ENCODE measurements around the gene KBTBD2.
"Not testable (repeated sequence)": the region's sequence is repeated elsewhere in the genome, so short reads cannot be mapped to it uniquely, and the experiment has no call there.

Gene KBTBD2

DNA sequence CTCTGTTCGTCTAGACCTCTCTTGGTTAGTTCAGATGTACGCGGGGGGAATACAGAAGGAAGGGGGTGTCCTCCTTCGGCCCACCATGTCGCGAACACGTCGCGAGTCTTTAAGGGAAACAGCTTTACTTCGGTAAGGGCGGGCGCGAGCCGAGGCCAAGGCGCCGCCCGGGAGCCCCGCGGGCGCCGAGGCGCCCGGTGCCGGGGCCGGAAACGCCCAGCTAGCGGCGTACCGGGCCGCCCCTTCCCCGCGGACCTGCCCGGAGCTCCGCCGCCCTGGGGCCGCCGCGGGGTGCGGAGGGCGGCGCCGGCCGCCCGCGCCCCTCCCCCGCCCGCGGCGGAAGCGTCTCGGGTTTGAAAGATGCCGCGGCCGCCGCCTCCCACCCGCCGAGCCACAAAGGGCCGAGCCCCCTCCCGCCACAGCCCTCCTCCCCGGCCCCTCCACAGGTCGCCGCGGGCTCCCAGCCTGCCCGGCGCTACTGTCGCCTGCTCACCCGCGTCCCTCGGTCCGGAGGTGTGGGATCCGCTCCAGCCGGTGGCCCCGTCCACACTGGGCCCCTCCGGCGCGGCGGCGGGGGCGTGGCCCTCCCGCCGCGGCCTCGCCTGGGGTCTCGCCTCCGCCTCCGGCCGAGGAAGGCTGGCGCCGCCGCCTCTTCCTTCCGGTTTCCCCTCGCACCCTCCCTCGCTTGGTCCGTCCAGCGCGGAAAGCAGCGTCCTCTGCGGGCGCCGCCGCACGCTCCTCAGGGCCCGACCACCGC lies at the start of gene KBTBD2:
Gene KBTBD2, minus strand, starts transcription at position 718 of the 757 bp plus-strand sequence. CDS start 12,156 bp downstream, outside the sequence.
- peak; percentile 78 to 91 for DNase-seq

DNA sequence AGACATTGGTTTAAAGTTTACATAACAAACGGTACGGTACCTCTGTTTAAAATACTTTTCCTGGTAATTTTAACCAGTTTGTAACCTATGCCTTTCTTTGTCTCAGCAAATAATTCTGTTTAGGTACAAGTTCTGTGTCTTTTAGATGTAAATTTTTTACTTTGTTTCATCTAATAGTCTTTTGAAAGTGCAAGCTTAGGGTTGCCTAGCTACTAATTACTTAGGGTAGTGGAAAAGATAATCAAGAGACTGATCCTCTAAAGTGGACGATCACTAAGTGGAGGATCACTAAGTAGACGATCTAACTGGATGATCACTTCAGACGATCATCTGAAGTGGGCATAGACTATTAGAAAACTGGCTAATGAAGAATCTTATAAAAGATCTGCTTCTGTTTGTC lies 49.6 kb upstream of the KBTBD2 start:
- no peak for DNase-seq

DNA sequence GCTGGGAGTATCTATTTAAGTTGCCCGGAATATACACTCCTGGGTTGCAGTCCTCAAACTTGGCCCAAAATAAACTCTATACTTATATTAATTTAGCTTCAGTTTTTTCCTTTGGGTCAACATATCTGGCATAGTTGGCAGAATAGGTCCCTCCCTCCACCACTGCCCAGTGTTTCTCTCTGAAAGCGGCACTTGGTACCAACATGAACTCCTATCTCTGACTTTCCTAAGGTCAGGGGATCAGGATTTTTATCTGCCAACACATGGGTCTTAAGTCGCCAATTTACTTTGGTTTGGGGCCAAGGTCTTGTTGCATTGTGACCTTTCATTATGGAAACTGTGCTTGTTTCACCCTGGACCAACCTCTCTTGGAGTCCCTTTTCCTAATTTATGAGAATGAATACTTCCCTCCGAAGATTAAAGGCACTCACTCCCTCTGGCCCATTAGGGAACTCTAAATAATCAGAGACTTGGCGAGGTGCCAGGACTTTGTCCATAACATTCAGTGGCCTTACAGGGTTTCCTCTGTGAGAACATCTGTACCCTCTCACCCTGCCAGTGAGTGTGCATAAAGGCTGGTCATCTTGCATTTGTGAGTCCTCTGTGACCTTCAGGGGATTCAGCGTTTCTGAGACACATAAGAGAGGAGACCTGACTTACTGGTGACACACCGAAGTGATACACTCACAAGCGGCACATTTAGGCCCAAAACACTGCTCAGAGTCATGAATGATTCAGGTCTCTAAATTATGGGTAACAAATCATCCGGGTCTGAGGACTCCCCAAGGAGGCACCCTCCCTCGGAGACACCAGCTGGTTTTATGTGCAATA lies 46.0 kb upstream of the KBTBD2 start:
- peak in 1 of 2 experiments; percentile 63 for DNase-seq

DNA sequence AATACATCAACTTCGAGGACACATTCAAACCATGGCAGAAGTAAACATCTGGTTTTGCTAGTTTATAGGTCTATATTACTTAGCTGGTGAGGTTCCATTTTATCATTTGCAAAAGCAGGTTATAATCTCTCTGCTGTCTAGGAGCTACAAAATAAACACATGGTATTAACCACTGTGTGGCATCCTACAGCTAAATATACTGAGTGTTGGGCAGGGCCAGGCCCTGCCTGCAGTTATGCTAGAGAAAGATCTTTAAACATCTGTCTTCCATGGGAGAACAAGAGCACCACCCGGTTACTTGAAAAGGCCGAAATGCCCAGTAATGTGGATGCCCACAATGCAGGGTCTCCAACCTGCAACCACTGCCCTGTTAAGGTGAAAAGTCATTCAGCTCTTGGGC lies 45.1 kb upstream of the KBTBD2 start:
- DNase-seq: no peak

DNA sequence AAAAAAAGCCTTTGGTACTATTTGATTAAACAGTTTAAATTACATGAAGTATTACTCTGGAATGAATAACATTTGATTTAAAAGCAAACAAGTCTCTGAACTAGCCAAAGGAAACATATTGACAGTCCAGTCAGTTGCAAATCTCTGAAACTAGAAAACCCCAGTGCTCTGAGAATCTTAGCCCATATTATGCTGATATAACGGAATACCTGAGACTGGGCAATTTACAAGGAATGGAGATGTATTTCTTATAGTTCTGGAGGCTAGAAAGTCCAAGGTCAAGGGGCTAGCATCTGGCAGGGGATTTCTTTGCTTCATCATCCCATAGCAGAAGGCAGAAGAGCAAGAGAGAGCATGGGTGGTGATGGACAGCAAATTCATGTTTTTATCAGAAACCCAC lies 44.0 kb upstream of the KBTBD2 start:
- no peak for DNase-seq

DNA sequence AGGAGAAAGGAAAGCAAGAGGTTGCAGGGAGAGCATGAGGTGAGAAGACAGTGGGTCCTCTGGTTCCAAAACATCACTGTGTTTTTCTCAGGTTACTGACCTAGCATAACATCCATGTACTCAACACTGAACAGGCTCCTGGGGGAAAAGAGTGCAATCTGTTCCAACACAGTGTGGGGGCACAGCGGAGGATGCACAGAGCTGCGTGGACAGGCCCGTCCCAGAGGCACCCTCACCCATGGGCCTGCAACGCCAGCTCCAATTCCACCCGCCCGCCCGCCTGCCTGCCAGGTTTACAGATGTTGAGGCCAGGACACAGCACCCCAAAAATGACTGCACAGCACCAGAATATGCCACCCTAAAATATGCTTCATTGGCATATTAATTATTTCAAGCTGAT lies 38.8 kb upstream of the KBTBD2 start:
- DNase-seq: no peak

DNA sequence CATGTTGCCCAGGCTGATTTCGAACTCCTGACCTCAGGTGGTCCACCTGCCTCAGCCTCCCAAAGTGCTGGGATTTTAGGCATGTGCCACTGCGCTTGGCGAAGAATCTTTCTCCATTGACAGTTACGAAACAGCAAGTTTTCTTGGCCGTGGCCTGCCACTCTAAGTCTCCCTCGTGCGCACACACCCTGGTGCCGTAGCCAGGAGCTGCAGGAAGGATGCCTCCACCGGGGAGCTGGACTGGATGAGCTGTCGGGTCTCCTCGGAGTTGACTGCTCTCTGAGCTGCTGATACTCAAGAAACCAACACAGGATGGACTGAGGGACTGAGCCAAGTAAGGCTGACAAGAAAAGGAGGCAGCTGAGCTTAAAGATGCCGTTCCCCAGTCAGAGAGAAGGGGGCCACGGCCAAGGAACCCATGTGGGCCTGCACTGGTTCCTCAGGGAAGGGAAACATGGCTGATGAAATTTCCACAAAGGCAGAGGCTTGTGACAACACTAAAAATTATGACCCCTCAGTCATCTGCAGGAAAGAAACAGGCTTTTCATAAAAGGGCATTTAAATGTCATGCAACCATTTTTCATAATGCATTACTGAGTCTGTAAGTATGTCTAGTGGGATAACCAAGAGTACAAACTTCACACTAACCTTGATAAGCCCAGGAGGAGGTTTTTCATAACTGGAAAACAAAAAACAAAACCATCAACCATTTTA lies 38.0 kb upstream of the KBTBD2 start:
- DNase-seq: no peak

DNA sequence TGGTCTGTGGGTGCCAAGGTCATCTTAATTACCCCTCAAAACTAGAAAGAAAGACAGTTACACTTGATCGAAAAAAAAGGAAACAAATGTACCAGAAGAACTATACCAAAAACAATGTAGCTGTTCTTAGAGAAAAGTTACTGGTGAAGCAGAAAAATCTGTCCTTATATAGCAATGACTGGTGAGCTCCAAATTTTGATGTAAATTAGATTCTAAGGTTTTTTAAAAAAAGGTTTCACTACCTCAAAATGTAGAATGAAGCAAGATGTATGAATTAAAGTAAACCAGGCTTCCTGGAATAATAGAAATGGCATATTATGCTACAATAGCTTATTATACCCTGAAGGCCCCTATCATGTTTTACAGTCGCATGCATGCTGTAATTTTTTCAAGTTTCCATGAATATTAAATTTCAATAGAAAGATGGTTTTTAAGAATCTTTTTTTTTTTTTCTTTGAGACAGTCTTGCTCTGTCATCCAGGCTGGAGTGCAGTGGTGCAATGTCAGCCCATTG lies 37.3 kb upstream of the KBTBD2 start:
- DNase-seq: no peak

DNA sequence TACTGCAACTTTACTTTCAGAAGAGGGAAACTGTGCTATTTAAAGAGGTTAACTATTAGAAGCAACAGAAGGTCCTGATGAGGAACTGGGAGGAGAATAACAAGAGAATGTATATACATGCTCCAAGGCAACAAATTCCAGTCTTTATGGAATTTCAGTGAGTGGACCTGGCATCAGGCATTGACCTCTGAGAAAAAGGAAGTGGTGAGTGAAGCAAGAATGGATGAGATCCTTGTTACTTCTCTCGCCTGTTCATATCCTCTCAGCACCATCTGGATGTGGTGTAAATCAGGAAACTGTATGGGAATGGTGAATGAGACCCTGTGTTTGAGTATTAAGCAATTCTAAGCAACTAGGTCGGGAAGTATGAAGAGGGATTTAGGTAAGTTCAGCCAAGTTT lies 30.3 kb upstream of the KBTBD2 start:
- no peak for DNase-seq

DNA sequence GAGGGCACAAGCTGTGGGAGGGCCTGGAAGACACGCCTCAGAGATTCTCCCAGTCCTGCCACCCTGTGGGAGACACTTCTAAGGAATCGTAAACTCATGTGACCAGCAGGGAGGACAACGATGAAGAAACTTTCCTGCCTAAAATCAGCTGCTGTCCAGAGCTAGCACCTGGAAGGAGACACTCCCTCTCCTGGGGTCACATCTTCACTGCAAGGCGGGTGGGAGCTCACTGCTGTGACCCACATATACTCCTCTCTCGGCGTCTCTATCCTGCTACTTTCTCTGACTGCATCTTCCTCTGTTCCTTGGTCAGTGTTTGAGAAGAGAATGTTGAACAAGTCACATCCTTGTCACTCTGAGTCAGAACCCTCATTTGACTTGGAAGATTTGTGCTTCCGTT lies 25.4 kb upstream of the KBTBD2 start:
- not testable (repeated sequence) for DNase-seq

DNA sequence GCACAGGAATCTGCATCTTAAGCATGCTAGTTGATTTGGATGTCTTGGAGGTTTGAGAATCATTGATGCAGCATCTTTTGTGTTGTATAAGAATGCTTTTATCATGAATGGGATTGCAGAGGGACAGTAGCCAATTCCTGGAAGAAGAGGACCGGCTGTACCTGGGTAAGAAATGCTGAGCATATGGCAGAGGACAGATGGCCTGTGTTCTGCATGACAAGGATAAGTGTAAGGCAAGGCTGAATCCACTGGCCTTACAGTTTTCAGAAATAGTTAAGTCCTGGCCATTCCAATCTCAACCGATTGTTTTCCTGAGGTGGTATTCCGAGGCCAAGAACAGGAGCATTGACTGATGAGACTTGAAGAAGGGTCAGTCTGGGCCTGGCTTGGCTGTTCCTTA lies 24.4 kb upstream of the KBTBD2 start:
- no peak for DNase-seq

DNA sequence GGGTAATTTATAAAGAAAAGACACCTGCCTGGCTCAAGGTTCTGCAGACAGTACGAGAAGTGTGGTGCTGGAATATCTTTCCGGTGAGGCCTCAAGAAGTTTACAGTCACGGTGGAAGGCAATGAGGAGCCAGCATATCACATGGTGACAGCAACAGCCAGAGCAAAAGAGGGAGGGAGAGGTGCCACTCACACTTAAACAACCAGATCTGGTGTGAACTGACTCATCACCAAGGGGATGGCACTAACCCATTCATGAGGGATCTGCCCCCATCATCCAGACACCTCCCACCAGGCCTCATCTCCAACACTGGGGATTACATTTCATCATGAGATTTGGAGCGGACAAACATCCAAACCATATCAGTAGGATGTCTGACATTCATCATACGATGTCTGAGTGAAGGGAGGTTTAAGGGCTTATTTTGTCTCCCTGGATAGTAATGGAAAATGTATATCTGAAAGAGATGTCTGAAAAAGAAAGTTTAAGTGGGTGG lies 23.5 kb upstream of the KBTBD2 start:
- no peak for DNase-seq

DNA sequence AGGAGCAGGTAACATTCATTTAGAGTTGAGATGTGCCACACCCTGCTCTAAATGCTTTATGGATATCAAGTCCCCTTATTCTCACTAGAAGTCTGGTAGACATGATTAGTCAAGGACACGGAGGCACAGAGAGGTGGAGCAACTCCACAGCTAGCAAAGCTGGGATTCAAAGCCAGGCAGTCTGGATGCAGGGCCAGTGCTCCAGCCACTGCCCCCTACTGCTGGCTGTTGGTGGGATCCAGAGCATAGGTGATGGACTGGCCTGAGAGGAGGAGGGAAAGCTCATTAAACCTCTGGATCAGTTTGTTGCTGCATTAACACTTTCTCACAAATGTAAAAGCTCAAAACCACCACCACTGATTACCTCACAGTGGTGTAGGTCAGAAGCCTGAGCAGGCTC lies 22.6 kb upstream of the KBTBD2 start:
- DNase-seq: no peak

DNA sequence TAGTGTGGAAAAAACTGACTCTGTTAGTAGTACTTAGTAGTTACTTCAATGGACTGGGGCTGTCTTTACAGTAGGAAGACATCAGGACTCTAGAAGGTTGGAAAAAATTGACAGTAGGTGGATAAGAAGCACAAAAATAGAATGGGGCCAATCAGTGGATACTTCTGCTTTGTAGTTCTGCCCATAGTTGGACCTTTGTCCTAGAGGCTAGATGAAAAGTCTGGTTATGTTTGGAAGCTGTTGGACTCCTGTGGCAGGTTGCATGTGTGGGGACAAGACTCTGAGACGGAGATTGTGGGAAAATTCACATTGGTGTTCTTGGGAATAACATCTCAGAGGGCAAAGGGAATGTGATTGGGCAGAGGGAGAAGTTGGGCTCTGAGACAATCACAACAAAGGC lies 18.6 kb upstream of the KBTBD2 start:
- DNase-seq: no peak

DNA sequence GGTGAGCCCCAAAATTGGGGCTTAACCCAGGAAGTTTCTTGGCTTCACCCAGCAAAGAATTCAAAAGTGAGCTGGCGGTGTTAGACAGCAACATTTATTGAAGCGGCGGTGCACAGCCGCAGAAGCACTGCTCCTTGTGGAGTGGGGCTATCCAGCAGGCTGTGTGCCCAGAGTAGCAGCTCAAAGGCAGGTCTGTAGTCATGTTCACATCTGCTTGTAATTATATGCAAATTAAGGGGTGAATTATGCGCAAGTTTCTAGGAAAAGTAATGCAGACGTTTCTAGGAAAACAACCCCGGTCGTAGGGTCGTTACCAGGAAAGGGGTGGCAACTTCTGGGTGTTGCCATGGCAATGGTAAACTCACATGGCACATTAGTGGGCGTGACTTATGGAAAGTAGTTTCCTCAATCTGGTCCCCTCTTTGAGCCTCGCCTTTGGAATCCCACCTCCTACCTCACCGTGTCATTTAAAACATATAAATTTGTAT lies 13.7 kb upstream of the KBTBD2 start:
- DNase-seq: no peak

DNA sequence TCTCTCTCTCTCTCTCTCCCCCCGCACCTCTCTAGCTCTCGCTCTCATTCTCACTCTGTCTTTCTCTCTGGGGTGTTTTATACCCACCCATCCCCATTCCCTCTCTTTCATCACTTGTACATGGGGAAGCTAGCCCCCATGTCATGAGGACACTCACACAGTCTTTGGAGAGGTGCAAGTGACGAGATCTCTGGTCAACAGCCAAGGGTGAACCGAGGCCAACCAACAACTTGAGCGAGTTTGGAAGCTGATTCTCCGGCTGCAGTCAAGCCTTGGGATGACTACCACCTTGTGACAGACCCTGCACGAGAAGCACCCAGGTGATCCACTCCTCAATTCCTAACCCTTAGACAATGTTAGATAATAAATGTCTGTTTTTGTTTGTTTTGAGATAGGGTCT lies 10.1 kb upstream of the KBTBD2 start:
- DNase-seq: no peak

DNA sequence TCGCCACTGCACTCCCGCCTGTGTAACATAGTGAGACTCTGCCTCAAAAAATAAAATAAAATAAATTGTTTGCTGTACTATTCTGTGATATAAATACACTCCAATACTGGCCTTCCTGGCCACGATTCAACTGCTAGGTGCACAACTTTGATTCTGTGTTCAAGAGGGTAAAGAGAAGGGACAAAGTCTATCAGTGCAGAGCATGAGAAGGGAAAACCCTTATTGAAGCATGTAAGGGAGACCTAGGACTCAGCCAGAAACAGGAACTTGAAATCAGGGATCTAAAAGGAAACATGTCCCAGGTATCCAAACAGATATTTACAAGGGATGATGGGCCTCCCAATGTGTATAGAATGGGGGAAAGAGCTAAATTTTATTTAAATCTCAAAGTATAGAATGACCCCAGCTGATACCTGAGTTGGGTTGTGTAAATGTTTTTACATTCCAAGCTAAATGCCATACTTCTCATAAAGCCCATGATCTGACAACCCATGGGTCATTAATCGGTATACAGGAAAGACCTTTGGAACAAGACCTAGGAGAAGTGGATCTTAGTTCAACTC lies 9.0 kb upstream of the KBTBD2 start:
- DNase-seq: no peak

DNA sequence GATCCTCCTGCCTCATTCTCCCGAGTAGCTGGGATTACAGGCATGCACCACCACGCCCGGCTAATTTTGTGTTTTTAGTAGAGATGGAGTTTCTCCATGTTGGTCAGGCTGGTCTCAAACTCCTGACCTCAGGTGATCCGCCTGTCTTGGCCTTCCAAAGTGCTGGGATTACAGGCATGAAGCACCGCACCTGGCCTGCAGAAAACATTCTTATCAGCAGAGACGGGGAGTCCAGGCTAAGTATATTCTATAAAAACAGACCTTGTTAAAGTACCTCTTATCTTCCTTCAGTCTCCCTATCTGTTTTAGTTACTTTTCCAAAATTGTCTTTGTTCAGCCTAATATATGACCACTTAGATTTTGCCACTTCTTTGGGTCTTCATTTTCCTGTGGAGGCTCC lies 5.8 kb upstream of the KBTBD2 start:
- DNase-seq: not testable (repeated sequence)

DNA sequence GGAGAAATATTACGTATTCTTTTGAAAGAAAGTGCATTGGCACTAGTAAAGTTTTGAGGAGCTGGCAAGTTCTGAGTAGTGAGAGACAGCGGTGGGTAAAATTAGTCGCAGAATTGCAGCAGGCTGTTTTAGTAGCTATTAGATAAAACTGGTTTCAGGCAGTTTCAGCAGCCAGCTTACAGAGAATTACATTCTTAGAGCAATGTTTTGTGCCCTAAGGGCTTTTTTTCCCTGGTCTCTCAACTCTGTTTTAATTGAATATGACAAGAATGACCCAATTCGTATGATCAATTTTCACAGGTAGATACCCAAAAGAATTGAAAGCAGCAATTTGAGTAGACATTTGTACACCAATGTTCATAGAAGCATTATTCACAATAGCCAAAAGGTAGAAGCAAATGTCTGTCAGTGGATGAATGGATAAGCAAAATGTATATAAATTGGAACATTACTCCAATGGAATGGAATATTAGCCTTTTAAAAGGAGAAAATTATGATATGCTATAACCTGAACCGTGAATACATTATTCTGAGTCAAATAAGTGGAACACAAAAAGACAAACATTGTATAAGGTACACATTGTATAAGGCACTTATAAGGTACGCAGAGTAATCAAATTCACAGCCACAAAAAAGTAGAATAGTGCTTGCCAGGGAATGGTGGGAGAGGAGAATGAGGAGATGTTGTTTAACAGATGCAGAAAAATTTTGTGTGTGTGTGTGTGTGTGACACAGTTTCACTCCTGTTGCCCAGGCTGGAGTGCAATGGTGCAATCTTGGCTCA lies 5.2 kb upstream of the KBTBD2 start:
- DNase-seq: no peak

DNA sequence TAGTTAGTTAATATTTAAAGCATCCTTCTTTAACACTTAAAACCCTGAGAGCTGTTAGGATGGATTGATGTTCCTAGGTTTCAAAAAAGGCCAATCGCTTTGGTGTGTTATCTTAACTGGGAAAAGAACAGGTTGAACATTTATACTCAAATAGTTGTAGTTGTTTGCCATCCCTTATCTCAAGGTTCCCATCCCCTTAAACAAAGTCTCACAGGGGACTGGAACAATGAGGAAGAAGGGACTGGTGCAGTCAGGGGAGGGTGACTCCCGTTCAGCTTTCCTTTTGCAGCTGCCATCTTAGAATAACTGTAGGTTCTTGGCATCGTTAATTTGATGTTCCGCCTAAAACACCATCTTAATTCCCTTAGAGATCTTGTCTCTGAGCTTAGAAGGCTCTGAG lies 2.6 kb upstream of the KBTBD2 start:
- DNase-seq: no peak

DNA sequence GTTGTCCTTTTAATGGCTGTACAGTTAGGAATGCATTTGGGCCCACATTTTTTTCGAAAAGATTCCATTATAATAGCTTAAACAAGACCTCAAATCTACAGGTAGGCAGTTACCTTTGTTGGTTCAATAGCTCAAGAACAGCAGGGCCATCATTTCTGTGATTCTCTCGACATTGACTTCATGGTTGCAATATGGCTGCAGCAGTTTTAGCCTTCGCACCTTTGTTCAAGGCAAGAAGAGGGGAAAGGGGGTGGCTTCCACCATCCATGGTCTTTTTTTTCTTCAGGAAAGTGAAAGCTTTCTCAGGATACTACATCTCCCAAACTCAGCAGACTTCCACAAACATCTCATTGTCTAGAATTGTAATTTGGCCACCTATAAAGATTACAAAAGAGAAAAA lies 2.2 kb upstream of the KBTBD2 start:
- DNase-seq: no peak

DNA sequence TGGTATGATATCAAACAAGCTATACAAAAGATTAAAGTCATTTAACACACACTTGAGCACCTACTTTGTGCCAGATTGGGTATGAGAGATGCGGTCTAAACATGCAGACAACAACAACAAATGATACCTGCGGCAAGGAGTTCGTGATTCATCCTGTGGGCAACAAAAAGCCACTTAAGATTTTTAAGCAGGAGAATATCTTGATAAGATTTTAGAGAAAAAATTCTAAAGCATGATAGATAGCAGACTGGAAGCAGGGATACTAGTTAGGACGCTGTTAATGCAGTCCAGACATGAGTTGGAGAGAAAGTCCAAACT lies 1.6 kb upstream of the KBTBD2 start:
- DNase-seq: no peak

All from NCI-H446 (cell line).